Mesothelial cell of epicardium (in vitro differentiated cells): ENCODE results near the gene COL23A1. TPM values are rescaled to one million over a fixed set of nuclear protein-coding genes. Genes with fewer than 3 reads are reported as not detected.

Experiments
- DNase-seq, 2 experiments: peaks; one replicate each; pipeline ENCODE4 v3.0.0; 2021; ENCODE audit warnings: low spot score in 2 of 2; ENCODE audit not compliant: unreplicated experiment in 2 of 2
- H3K27ac Mint-ChIP-seq: 2 replicates; pipeline ENCODE4 v1.8.0; 2021; ENCODE audit warnings: mixed read lengths
- H3K27me3 Mint-ChIP-seq: 2 replicates; pipeline ENCODE4 v1.8.0; 2021; ENCODE audit warnings: low read depth, mixed read lengths
- H3K36me3 Mint-ChIP-seq: 2 replicates; pipeline ENCODE4 v1.8.0; 2021; ENCODE audit warnings: mixed read lengths
- H3K4me1 Mint-ChIP-seq: 2 replicates; pipeline ENCODE4 v1.8.0; 2021; ENCODE audit warnings: mixed read lengths
- H3K4me3 Mint-ChIP-seq: 2 replicates; pipeline ENCODE4 v1.8.0; 2021; ENCODE audit warnings: mild to moderate bottlenecking, moderate library complexity, mixed read lengths
- H3K9me3 Mint-ChIP-seq: 2 replicates; pipeline ENCODE4 v1.8.0; 2021; ENCODE audit warnings: mixed read lengths
- total RNA-seq: library from RNA; stranded (reverse); gene quantifications from 3 replicates; pipeline ENCODE4 v1.2.1, GENCODE V29; 2021
- TF ChIP-seq, protein P1 (sequence below): fragments of 200-600 bp; sonication (generic); IDR thresholded peaks from one replicate; pipeline ENCODE4 v1.5.0; 2021; ENCODE audit warnings: antibody characterized with exemption; ENCODE audit not compliant: unreplicated experiment

Gene COL23A1
- total RNA-seq, 1 donor from 2014 or later: 13.6 TPM

DNA sequence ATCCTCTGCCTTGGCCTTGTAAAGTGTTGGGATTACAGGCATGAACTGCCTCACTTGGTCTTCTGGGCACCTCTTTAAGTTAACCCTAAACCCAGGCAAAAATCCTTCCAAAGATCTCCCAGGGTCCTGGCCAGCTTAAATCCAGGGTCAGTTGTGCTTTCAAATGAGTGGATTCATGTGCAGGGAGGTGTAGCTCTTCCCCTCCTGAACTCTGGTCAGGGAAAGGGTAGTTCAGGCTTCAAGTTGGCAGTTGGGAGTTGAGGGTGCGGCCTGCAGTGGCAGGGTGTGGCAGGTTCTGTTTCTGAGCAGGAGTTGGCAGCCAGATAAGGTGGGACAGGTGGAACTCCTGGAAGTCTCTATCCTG, 382.3 kb downstream of the COL23A1 start:
- TF ChIP-seq, protein P1, sequence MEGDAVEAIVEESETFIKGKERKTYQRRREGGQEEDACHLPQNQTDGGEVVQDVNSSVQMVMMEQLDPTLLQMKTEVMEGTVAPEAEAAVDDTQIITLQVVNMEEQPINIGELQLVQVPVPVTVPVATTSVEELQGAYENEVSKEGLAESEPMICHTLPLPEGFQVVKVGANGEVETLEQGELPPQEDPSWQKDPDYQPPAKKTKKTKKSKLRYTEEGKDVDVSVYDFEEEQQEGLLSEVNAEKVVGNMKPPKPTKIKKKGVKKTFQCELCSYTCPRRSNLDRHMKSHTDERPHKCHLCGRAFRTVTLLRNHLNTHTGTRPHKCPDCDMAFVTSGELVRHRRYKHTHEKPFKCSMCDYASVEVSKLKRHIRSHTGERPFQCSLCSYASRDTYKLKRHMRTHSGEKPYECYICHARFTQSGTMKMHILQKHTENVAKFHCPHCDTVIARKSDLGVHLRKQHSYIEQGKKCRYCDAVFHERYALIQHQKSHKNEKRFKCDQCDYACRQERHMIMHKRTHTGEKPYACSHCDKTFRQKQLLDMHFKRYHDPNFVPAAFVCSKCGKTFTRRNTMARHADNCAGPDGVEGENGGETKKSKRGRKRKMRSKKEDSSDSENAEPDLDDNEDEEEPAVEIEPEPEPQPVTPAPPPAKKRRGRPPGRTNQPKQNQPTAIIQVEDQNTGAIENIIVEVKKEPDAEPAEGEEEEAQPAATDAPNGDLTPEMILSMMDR: no peak
- no peaks in the 10 kb centered on the region for H3K9me3 Mint-ChIP-seq
- H3K4me1 Mint-ChIP-seq: peaks cover 30% of the 10 kb centered on the region
- DNase-seq: no peak
- peaks cover 2% of the 10 kb centered on the region for H3K27me3 Mint-ChIP-seq
- peak overlapping the region; percentile 1 for H3K4me3 Mint-ChIP-seq
- peak overlapping the region; percentile 73 for H3K27ac Mint-ChIP-seq
- H3K36me3 Mint-ChIP-seq: peaks cover 27% of the 10 kb centered on the region

DNA sequence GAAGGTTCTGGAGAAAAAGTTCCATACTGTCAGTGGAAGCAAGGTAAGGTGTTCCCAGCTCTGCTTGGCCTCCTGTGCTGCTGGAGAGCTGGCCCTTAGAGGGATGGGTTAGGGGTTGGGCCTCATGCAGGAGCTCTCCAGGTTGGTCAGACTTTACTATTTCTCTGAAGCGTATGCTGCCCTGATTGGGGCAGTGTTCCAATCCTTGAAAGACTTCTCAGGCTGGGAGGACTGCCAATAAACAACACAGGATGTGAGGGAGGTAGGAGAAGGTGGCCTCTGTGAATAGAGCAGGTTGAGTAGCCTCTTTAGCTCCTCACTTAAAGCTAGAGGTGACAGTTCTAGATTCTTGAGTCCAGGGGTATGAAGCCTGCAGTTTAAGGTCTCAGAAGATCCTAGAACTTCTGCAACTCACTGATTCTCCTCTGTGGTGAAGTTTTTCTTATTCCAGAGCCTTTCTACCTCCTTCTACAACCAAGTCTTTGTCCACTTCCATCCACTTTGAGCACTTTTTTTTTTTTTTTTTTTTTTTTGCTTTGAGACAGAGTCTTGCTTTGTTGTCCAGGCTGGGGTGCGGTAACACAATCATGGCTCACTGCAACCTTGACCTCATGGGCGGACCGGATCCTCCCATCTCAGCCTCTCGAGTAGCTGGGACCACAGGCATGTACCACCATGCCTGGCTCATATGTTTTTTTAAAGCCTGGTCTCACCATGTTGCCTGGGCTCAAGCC, 382.8 kb downstream of the COL23A1 start:
- H3K4me3 Mint-ChIP-seq: peak overlapping the region; percentile 67
- DNase-seq: no peak
- H3K36me3 Mint-ChIP-seq: peaks cover 27% of the 10 kb centered on the region
- H3K4me1 Mint-ChIP-seq: peaks cover 30% of the 10 kb centered on the region
- H3K9me3 Mint-ChIP-seq: no peaks in the 10 kb centered on the region
- H3K27me3 Mint-ChIP-seq: peaks cover 2% of the 10 kb centered on the region
- TF ChIP-seq, protein P1: no peak
- peak overlapping the region; percentile 67 for H3K27ac Mint-ChIP-seq

DNA sequence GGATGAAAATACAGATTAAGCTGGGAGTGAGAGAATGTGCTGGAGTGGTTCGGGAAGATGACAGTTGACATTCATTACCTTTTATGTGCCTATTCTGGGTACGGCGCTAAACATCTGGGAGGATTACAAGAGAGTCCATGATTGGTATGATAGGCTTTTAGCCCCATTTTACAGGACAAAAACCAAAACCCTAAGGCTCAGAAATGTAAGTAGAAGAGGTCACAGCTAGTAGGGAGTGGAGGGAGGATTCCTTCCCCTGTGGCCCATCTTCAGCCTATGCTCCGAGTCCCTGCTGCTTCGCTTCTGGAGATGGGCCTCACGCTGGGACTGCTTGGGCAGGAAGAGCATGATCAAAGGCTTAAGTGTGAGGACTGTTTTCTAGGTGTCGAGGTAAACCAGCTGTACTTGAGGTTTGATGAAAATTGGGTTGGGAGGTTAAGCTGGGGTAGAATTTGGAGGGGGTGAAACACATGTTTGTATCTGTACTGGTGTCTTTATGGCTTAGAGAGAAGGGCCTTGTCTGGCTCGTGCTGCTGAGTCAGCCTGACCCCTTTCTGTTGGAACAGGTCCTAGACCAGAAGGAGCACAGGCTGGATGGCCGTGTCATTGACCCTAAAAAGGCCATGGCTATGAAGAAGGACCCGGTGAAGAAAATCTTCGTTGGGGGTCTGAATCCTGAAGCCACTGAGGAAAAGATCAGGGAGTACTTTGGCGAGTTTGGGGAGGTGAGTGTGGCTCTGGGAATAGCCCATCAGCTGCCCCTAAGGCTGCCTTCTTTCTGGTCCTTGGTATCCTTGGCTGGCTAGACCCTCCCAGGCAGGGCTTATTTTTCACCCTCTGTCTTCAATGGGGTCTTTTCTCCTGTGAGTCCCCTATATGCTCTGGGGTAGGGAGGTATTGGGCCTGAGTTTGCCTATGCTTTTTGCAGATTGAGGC, 383.8 kb downstream of the COL23A1 start:
- no peaks in the 10 kb centered on the region for H3K9me3 Mint-ChIP-seq
- TF ChIP-seq, protein P1: no peak
- peak overlapping the region; percentile 67 for H3K4me3 Mint-ChIP-seq
- H3K27ac Mint-ChIP-seq: peak overlapping the region; percentile 68
- H3K4me1 Mint-ChIP-seq: peaks cover 35% of the 10 kb centered on the region
- peaks cover 2% of the 10 kb centered on the region for H3K27me3 Mint-ChIP-seq
- DNase-seq: no peak
- H3K36me3 Mint-ChIP-seq: peaks cover 25% of the 10 kb centered on the region

DNA sequence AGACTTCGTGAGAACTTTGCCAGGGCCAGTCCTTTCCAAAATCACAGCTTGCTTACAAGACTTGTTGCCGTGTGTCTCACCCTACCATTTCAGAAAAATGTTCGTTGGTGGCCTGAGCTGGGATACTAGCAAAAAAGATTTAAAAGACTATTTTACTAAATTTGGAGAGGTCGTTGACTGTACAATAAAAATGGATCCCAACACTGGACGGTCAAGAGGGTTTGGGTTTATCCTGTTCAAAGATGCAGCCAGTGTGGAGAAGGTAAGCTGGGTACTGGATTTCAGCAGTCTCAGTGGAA, 384.5 kb downstream of the COL23A1 start:
- Mint-ChIP-seq H3K9me3 (no peaks in the 10 kb centered on the region), H3K4me3 (peak overlapping the region; percentile 67), H3K36me3 (peaks cover 25% of the 10 kb centered on the region), H3K27me3 (peaks cover 2% of the 10 kb centered on the region), H3K27ac (peak overlapping the region; percentile 68), H3K4me1 (peaks cover 35% of the 10 kb centered on the region)
- TF ChIP-seq, protein P1: no peak
- no peak for DNase-seq

DNA sequence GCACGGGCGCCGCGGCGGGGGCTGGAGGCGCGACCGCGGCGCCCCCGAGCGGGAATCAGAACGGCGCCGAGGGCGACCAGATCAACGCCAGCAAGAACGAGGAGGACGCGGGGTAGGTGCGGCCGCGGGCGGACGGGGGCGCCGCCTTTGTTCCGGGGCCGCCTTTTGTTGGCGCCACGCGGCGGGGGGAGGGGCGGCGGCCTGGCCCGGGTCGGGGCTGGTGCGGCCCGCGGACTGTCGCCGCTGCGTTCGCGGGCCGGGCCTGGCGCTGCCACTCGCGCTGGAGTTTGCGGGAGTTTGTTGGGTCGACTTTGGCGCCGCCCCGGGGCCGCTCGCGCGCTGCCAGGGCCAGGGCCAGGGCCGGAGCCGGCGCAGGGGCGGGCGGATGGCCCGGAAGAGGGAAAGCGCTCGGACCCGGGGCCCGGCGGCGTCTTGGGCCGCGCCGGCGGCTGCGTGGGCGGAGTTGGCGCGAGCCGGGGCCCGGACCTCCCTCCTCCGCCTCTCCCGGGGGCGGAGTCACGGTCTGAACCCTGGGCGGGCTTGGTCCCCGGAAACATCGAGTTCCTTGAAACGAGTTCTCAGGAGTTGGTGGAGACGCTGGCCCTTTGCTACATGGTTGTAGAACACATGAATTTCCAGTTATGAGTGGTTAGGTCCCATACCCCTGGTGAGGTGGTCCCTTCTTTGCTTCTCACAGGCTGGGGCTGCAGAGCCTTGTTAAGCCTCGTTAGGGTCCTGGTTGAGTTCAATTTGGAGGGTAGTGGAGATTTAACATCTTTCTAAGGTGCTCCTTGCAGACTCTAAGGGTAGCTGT, 385.1 kb downstream of the COL23A1 start:
- Mint-ChIP-seq H3K27me3 (peaks cover 2% of the 10 kb centered on the region), H3K36me3 (peaks cover 25% of the 10 kb centered on the region), H3K9me3 (no peaks in the 10 kb centered on the region), H3K27ac (peak overlapping the region; percentile 68), H3K4me3 (peak overlapping the region; percentile 97), H3K4me1 (peaks cover 39% of the 10 kb centered on the region)
- TF ChIP-seq, protein P1: no peak
- peak; percentile 56 to 70 for DNase-seq
